GM19043 (cell line): Measurements from ENCODE around the gene LYPD3.
"Not testable (repeated sequence)": the region's sequence is repeated elsewhere in the genome, so short reads cannot be mapped to it uniquely, and the experiment has no call there.

Experiments
- ATAC-seq: cut with Tn5 transposase; IDR thresholded peaks from one replicate; pipeline ENCODE4 v1.9.1; 2021; ENCODE audit warnings: low read depth; ENCODE audit not compliant: unreplicated experiment

Gene LYPD3

DNA sequence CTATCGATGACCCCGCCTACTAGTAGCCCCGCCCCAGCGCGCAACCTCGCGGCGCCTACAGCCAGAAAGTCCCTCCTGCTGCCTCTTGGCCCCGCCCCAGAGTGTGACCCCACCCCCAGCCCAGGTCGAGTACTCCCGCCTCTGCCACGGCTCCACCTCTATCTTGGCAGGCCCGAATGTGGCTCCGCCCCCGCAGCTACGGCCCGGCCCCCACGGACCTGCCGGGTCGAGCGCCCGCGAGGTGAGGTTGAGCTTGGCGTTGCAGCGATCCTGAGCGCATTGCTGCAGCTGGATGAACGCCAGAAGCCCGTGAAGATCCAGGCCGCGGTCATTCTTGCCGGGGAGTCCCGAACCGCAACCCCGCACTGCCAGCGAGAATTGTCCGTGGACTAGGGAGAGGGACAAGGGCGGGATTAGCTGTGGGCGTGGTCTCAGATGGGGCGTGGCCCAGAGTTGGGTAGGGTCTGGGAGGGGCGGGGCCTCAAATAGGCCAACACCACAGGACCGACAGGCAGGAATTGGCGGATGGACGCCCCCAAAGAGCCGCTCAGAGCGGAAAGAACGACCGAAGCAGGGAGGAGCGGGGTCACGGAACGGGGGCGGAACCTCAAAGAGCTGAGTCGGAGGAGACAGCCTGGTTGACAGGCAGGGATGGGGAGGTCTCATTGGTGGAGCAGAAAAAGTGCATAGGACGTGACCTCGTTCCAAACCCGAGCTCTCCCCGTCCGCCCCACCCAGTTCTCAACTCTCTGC, 1.9 kb downstream of the LYPD3 start:
- peak; percentile 68 for ATAC-seq

DNA sequence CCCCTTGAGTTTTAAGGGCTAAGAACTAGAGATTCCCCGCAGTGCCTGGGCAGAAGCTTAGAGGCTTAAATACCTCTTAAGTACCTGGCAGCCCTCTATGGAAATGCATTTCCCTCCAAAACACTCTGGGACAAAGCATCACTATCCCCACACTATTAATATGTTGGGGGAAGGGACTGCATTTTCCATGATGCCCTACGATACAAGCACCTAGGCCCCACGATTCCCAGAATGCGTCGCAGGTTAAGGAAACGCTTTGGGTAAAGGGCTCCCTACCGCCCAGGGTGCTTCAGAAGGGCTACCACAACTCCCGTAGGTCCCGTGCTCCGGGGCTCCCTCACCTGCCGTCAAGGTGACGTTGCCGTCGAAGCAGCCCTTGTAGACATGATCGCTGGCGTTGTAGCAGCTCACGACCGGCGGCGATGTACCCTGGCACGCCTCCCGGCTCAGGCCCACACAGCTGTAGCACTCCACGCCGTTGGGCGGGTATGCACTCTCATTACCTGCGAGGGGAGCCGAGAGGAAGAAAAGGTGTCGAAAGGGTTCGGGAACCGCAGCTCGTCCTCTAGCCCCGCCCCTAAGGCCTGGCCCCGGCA, 2.5 kb downstream of the LYPD3 start:
- no peak for ATAC-seq

DNA sequence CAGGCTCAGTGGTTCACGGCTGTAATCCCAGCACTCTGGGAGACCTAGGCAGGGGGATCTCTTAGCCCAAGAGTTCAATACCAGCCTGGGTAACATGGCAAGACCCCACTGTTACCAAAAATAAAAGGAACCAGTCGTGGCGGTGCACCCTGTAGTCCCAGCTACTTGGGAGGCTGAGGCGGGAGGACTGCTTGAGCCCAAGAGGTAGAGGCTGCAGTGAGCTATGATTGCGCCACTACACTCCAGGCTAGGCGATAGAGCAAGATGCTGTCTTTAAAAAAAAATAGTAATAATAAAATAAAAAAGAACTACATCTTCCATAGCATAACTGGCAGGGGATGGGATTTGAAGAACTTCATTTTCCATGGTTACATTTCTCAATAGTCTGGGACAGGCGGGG, 3.0 kb downstream of the LYPD3 start:
- ATAC-seq, result no peak

DNA sequence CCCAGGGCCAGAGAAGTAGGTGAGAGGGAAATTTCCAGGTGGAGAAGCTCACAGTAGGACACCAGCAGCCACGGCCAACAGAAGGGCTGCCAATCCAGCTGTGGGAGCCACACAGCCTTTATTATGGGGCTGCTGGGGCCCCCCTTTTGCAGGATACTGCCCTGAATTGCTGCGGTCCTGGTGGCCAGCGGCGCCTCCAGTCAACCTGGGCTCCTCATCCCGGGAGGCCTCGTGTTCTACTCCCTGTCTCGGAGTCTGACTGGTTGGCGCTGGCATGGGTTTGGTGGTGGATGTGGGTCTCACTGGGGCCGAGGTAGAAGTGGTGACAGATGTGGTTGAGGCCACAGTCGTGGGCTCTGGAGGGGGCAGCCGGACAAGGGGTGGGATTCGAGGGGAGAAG, 4.1 kb downstream of the LYPD3 start:
- no peak for ATAC-seq

DNA sequence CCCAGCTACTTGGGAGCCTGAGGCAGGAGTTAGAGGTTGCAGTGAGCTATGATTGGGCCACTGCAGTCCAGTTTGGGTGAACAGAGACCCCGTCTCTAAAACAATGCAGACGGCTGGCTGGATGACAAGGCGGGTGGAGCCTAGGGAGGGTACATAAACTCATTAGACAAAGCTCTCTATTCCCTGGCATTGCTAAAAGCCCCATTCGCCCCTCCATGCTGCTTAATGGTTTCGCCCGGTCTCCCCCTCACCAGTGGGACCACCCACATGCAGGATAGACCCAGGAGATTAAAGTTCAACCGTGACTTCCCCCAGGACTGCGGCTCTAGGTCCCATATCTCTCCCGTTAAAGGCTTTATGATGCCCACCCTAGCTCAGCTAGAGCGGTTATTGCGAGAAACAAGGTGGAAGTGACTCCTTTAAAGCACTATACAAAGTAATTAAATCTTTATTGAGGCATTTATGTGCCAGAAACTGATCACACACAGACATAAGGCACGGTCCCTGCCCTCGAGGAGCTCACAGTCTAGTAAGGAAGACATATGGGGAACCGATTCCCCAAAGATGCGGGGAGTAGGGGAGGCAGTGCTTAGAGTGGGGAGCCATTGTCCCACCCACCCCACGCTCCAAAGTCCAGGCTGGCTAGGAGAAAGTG, 4.9 kb downstream of the LYPD3 start:
- no peak for ATAC-seq

DNA sequence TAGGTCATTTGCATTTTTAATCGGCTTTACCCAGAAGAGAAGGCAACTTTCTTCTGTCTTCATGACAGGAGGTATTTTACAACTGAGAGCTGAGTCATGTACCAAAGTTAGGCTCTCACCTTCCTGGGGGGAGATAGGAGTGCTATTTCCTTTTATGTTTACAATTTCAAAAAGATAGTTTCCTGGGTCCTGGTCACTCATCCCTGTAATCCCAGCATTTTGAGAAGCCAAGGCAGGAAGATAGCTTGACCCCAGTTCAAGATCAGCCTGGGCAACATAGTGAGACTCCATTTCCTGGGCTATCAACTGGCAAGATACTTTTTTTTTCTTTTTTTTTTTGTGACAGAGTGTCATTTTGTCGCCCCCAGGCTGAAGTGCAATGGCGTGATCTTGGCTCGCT, 7.6 kb downstream of the LYPD3 start:
- no peak for ATAC-seq

DNA sequence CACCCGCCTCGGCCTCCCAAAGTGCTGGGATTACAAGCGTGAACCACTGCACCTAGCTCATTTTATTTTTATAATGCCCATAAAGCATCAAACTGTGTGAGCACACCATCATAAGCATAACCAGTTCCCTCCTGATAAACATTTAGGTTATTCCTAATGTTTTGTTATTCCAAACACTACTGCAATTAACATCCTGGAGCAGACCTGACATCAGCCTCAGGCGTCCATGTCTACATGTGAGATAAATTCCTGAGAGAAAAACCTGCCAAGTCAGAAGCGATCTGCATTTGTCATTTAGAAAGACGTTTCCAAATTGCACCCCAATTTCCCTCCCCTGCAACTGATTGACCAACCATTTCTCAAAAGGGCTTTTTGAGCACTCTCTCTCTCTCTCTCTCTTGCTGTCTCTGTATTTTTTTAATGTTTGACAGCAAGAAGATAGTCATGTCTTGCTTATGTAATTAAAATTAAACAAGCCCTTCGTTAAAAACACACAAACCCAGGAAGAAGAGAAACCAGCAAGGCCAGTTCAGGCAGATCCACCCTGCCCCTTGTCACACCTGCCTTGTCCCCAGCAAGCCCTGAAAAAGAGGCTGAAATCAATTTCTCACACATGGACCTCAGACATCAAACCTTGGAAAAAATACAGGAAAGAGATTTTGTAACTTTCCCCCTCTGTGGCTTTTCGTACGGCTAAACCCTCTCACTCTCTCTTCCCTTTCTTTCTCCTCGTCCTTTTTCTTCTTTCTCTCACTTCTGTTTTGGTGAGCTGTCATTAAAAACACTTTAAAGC, 9.9 kb downstream of the LYPD3 start:
- no peak for ATAC-seq

DNA sequence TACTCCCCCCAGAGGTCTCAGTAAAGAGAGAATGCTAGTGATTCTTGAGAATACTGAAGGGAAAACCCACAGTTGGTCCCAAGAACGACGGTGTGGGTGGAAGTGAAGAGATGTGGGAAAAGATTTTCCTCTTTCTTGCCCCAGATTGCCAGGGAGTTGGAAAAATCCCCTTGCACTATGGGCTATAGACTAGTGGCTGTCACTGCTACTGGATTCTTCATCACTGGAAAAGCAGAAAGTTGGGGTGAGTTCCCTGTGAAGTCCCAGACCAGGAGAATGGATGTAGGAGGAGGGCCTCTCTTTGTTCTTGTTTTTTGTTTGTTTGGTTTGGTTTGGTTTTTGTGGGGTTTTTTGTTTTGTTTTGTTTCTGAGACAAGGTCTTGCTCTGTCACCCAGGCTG, 11.4 kb downstream of the LYPD3 start:
- no peak for ATAC-seq

DNA sequence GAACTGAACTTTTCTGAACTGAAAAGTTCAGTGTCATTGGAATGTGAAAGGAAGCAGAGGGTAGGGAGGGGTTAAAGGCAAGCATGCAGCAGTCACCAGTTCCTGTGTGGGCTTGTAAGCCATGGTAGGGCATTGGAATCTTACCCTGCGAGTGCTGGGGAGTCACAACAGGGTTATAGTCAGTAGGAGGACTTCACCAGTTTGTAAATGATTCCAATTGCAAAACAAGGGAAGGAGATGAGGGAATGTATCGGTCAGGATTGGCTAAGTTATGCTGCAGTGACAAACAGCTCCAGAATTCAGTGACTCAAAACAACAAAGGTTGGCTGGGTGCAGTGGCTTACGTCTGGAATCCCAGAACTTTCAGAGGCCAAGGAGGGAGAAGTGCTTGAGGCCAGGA, 12.8 kb downstream of the LYPD3 start:
- ATAC-seq, result no peak

DNA sequence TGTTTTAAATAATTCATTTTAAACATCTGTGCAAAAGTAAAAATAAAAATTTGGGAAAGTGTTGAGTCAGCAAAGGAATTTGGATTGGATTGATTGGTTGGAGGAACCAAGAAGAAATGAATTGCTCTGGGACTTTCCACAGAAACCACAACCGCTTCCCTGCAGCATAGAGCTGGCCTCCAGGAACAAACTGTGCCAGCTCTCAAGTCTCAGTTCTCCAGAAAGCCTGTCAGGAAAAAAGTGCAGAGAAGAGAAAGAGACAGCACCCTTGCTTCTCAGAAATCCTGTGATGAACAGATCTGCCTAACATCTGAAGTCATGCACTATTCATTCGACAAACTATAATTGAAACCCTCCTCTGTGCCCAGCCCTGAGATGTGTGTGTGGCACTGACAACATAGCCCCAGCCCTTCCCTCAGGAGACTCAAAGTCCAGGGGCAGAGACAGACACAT, 14.8 kb downstream of the LYPD3 start:
- ATAC-seq, result no peak

DNA sequence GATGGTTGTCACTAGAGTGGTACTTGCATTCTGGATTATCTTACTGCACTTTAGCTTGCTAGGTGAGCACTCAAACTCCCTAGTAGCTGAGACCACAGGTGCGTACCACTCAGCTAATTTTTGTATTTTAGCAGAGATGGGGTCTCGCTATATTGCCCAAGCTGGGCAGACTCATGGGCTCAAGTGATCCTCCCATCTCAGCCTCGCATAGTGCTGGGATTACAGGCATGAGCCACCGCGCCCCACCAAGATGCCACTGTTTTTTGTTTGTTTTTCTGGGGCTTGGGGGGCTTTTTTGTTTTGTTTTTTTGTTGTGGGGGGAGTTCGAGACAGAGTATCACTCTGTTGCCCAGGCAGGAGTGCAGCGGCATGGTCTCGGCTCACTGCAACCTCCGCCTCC, 17.8 kb downstream of the LYPD3 start:
- no peak for ATAC-seq

DNA sequence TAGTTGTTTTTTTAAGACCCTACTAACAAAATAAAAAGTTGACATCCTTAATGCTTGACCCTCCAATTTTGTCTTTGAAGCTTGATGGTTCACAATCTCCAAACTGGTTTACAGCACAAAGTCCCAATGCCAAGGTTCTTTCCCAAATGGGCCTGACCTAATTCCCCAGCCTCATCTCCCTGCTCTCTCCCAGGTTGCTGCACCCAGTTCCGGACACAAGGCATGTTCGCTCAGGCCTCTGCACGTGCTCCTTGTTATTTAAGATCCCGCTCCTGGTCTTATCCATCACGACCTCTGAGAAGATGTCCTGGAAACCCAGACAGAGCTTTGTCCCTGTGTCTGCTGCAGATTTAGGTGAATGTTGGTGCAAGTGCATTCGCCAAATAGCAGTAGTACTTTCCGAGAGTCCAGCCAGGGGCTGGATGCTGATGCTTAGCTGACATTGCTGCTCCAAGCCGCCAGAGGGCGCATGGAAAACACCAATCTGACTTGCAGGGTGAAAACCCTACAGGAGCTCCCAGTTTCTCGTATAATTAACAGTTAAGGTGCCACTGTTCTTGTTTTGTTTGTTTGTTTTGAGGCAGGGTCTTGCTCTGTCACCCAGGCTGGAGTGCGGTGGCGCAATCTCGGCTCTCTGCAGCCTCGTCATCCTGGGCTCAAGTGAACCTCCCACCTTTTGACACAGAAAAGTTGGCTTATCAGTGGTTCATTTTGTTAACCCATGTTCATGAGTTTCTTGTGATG, 18.5 kb downstream of the LYPD3 start:
- no peak for ATAC-seq

DNA sequence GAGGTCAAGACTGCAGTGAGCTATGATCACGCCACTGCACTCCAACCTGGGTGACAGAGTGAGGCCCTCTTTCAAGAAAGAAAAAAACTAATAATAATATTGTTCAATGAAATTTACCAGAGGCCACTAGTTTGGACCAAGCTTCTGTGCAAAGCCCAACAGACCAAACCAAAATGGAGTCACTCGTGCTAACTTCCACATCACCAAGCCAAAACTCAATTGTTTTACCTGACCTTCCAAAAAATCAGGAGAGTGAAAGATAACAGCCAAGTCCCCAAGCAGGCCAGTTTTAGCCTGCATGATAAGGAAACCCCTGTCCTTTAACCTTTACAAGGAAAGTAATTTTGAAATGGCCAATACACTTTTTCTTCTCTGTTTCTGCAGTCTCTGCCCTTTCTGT, 20.0 kb downstream of the LYPD3 start:
- no peak for ATAC-seq

DNA sequence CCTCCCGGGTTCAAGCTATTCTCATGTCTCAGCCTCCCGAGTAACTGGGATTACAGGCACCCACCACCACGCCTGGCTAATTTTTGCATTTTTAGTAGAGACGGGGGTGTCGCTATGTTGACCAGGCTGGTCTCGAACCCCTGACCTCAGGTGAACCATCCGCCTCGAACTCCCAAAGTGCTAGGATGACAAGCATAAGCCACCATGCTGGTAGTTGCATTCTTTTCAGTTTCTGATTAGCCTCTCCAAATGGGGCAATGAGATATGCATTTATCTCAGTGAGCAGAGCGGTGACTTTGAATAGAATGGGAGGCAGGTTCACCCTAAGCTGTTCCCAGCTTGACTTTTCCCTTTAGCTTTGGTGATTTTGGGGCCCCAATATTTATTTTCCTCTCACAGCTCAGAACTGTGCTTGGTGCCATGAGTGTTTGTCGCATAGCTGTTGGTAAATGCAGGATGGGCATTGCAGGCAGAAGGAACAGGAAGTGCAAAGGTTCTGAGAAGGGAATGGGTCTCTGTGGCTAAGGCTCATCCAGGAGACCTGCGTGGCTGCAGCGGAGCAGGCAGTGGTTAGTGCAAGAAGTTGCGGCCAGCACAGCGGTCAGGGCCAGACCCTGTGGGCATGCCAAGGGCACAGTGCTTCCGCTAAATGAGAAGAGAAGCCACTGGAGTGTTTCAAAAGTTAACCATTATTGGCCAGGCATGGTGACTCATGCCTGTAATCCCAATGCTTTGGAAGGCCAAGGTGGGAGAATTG, 20.7 kb downstream of the LYPD3 start:
- no peak for ATAC-seq

DNA sequence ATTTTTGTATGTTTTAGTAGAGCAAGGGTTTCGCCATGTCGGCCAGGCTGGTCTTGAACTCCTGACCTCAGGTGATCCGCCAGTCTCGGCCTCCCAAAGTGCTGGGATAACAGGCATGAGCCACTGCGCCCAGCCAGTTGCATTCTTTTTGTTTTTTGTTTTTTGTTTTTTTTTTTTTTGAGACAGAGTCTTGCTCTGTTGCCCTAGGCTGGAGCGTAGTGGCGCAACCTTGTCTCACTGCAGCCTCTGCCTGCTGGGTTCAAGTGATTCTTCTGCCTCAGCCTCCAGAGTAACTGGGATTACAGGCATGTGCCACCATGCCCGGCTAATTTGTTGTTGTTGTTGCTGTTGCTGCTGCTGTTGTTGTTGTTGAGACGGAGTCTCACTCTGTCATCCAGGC, 21.3 kb downstream of the LYPD3 start:
- ATAC-seq, result not testable (repeated sequence)

DNA sequence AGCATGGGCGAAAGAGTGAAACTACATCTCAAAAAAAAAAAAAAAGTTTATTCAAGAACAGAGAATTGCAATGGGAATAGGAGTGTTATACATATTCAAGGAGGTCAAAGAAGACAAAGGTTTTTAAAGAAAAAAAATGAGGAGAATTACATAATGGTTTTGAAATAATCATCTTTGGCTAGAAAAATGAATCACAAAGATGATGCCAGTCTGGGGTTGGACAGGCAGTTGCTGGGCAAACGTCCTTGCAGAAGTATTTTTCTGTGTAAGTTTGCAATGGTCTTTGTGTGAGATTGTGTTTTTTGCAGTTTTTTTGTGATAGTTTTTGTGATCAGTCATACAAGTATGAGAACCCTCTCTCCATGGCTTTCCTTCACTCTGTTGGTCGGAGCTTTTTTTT, 23.7 kb downstream of the LYPD3 start:
- ATAC-seq, result no peak

DNA sequence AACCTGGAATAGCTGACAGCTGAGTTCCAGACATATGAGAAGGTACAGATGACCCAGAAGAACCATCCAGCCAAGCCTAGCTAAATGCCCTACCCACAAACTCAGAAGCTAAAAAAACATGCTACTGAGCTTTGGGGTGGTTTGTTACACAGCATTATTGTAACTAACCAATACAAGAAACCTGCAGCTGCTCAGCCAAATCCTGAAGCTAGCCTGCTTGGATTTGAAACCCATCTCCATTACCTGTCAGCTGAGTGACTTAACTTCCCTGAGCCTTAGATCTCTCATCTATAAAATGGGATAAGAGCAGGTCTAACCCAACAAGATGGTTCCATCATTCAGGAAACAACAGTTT, 25.7 kb downstream of the LYPD3 start:
- no peak for ATAC-seq

DNA sequence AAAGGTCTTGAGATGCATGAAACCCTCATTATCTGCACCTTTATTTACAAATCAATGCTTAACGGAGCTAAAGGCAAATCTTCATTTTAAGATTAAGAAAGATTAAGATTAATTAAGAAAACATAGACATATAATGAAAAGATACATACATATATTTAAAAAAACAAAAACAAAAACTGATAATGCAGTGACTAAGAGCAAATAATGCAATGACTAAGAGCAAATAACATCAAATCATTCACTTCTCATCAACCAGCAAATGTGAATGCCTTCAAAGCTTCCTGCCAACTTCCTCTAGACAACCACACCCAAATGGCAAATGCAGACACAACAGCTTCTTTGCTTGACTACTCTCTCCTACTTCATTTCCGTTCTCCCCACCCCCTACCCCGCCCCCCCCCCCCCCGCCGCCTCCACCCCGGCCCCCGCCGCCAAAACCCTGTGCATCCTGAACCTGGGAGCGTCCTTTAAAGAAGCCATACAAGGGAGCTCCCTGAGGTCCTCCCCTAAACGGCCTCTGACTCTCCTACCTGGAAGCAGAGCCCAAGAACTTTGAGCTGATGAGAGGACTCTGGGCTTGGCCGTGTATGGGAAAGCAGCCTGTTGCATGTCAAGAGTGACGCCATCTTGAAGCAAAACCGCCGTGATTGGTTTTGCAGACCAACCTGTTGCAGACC, 26.2 kb downstream of the LYPD3 start:
- ATAC-seq, result no peak

DNA sequence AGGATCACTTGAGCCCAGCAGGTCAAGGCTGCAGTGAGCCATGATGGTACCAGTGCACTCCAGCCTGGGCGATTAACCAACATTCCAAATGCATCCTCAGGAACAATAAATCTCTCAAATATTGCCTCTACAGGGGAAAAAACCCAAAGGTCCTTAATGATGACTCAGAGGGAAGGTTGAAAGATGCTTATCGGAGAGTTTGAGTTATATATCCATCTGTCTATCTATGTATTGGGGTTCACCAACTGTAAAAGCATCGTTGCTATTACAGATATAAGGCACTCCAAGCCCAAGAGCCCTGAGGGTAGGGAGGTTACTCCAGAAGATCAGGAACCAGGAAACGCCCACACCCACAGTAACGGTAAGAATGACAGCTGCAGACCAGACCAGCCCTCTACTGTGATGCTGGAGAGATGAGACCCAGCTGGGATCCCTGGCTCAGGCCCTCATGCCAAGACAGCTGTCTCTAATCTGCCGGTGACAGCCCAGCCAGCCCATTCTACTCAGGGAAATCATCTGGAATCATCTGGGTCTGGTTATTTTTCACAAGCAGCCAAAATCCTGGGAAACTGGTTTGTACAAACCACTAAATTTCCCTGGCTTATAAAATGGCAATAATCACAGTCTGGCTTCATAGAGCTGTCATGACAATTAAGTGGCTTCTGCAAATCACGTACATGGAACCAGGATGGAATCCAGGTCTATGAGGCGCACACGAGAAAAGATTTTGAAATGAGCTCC, 26.9 kb downstream of the LYPD3 start:
- ATAC-seq, result no peak
